ENCODE data around the gene ST3GAL6.

DNA sequence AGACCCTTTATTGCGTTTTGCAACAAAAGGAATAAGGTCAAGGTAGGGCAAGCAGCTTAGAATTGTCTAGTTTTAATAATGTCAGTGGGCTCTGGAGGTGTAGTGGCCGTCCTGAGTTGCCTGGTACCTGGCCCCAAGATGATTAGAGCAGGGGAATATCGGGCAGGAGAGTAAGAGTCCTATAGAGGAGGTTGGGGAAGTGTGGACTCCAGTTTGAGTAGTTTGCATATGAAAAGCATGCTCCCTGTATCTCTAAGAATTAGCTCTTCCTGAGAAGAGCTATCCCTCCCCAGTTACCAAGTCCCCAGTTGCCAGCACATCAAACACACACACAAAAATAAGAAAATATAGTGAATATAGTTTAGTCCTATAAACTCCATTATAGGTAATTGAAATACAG, 49.2 kb upstream of the ST3GAL6 start:
- TF ChIP-seq POLR2AphosphoS5 (IDR thresholded peaks at IDR 0.05): no peak
- TF ChIP-seq, protein P1, sequence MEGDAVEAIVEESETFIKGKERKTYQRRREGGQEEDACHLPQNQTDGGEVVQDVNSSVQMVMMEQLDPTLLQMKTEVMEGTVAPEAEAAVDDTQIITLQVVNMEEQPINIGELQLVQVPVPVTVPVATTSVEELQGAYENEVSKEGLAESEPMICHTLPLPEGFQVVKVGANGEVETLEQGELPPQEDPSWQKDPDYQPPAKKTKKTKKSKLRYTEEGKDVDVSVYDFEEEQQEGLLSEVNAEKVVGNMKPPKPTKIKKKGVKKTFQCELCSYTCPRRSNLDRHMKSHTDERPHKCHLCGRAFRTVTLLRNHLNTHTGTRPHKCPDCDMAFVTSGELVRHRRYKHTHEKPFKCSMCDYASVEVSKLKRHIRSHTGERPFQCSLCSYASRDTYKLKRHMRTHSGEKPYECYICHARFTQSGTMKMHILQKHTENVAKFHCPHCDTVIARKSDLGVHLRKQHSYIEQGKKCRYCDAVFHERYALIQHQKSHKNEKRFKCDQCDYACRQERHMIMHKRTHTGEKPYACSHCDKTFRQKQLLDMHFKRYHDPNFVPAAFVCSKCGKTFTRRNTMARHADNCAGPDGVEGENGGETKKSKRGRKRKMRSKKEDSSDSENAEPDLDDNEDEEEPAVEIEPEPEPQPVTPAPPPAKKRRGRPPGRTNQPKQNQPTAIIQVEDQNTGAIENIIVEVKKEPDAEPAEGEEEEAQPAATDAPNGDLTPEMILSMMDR (IDR thresholded peaks at IDR 0.05): no peak
- TF ChIP-seq EP300 (IDR thresholded peaks at IDR 0.05): no peak
- TF ChIP-seq POLR2A (IDR thresholded peaks at IDR 0.05): no peak

Data from sigmoid colon (tissue), 4 donors.